Astrocyte (in vitro differentiated cells and primary cell): ENCODE results near the gene ANGPTL7.

Experiments used
- EZH2 ChIP-seq: IDR thresholded peaks from 2 replicates; pipeline ENCODE4 v1.6.1; 2012; ENCODE audit warnings: mild to moderate bottlenecking, low read length, inconsistent platforms; ENCODE audit not compliant: insufficient read depth
- TF ChIP-seq, protein P1 (sequence below): IDR thresholded peaks from 2 replicates; pipeline ENCODE4 v1.5.1; 2011; ENCODE audit warnings: low read depth, mild to moderate bottlenecking, inconsistent platforms, low read length, moderate library complexity; ENCODE audit not compliant: insufficient read depth

DNA sequence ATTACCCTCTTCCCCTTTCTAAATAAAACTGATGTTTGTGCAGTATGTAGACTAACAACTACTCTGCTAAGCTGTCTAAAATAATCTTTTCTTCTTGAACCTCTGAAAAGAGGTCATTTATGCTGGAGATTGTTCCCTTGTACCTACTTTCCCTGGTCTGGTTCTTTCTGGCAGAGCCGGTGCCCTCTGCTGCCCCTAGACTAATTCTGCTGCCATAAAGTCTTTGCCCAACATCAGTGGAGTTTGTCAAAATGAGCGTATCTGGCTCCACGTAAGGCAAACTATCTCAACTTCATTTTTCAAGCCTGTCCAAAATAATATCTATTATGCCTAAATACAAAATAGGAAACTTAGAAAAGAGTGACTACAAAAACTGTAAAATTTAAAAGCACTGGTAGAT is 30.9 kb upstream of the ANGPTL7 start:
- TF ChIP-seq, protein P1, sequence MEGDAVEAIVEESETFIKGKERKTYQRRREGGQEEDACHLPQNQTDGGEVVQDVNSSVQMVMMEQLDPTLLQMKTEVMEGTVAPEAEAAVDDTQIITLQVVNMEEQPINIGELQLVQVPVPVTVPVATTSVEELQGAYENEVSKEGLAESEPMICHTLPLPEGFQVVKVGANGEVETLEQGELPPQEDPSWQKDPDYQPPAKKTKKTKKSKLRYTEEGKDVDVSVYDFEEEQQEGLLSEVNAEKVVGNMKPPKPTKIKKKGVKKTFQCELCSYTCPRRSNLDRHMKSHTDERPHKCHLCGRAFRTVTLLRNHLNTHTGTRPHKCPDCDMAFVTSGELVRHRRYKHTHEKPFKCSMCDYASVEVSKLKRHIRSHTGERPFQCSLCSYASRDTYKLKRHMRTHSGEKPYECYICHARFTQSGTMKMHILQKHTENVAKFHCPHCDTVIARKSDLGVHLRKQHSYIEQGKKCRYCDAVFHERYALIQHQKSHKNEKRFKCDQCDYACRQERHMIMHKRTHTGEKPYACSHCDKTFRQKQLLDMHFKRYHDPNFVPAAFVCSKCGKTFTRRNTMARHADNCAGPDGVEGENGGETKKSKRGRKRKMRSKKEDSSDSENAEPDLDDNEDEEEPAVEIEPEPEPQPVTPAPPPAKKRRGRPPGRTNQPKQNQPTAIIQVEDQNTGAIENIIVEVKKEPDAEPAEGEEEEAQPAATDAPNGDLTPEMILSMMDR: no peak
- TF ChIP-seq EZH2: no peak
